LNCAP (cell line): ENCODE measurements around the gene CCDC188.

Experiments
- CTCF ChIP-seq: fragments of 450-650 bp; IDR thresholded peaks from 2 replicates; pipeline ENCODE4 v1.5.1; 2017; ENCODE audit warnings: mild to moderate bottlenecking

The CCDC188 gene

DNA sequence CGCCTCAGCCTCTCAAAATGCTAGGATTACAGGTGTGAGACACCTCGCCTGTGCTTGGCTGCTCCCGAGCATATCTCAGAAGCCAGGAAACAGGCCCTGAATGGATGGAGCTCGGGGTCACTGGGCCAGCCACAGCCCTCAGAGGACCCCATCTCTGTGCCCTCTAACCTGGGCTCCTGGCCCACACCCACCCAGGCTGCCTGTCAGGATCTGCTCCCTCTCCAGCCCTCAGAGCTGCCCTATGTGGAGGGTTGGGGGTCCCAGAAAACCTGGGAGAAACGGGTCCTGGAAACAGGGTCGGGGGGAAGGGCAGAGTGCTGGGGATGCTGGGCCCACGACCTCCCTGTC lies 5.2 kb upstream of the CCDC188 start:
- no peak for TF ChIP-seq CTCF

DNA sequence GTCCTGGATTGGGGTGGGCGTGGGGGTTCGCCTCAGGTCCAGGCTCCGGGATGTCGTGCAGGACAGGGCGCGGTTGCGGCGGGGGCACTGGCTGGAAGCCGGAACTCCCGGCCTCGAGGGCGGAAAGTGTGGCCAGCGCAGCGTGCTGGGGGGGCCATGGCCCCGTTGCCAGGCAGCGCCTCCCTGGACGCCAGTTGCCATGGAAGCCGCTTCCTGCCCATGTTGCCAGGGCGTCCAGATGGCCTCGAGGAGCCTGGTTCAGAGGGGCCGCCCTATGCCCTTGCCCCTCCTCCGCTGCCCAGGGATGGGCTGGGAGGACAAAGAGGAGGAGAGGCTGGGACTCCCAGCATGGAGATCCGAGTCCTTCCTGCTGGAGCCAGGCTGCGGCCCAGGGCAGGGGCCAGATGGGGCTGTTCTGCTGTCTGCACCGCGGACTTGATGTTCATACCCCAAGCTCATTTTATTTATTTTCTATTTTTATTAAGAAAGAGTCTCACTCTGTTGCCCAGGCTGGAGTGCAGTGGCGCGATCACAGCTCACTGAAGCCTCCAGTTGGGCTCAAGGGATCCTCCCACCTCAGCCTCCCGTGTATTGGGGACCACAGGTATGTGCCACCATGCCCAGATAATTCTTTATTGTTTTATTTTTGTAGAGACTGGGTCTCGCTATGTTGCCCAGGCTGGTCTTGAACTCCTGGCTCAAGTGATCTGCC lies 4.6 kb upstream of the CCDC188 start:
- TF ChIP-seq CTCF: no peak

DNA sequence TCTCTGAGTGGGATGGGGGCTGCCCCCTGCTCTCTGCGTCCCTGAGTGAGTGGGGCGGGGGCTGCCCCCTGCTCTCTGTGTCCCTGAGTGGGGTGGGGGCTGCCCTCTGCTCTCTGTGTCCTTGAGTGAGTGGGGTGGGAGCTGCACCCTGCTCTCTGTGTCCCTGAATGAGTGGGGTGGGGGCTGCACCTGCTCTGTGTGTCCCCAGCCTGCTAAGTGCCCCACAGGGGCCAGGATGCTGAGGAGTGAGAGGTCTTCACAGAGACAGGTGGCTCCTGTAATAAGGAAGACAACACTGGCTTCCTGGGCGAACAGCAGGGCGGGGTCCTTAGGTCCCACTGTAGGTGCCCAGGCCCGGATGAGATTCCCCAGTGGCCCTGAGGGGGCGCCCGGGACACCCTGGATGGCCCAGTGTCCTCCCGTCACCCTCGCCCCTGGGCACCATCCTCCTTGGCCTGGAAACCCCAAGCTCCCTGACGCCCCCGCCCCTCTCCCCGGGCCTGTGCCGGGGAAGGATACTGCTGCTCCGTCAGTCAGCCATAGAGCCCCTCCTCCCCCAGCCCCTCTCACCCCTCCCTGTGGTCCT lies 3.8 kb upstream of the CCDC188 start:
- TF ChIP-seq CTCF: no peak

DNA sequence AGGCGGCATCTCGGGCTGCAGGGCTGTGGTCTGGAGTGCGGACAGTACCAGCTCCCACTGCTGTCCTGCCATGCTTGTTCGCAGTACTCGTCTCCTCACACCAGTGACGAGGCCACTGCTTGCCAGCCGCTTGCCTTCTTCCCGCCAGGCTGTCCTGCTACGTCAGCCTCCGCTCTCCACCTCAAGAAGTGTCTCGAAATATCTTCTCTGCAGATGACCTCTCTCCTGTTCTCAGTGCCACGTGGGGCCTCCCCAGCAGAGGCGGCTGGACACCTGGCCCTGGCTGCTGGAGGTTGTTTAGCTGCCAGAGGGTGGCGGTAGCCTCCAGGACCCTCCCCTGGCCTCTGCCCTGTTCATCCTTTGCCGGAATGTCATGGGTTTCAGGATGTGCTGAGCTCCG lies 3.1 kb upstream of the CCDC188 start:
- no peak for TF ChIP-seq CTCF

- no peak for TF ChIP-seq CTCF
These were observed 1.6 kb upstream of the CCDC188 start for GRCh38 chr22:20152464-20152890.

DNA sequence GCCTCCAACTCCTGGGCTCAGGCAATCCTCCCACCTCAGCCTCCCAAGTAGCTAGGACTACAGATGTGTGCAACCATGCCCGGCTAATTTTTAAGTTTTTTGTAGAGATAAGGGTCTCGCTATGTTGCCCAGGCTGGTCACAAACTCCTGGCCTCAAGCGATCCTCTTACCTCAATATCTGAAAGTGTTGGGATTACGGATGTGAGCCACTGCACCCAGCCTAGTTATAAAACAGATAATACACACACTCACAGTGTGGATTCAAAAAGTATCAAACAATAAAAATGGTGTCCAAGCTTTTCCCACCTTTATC lies 377 bp upstream of the CCDC188 start:
- TF ChIP-seq CTCF: no peak

DNA sequence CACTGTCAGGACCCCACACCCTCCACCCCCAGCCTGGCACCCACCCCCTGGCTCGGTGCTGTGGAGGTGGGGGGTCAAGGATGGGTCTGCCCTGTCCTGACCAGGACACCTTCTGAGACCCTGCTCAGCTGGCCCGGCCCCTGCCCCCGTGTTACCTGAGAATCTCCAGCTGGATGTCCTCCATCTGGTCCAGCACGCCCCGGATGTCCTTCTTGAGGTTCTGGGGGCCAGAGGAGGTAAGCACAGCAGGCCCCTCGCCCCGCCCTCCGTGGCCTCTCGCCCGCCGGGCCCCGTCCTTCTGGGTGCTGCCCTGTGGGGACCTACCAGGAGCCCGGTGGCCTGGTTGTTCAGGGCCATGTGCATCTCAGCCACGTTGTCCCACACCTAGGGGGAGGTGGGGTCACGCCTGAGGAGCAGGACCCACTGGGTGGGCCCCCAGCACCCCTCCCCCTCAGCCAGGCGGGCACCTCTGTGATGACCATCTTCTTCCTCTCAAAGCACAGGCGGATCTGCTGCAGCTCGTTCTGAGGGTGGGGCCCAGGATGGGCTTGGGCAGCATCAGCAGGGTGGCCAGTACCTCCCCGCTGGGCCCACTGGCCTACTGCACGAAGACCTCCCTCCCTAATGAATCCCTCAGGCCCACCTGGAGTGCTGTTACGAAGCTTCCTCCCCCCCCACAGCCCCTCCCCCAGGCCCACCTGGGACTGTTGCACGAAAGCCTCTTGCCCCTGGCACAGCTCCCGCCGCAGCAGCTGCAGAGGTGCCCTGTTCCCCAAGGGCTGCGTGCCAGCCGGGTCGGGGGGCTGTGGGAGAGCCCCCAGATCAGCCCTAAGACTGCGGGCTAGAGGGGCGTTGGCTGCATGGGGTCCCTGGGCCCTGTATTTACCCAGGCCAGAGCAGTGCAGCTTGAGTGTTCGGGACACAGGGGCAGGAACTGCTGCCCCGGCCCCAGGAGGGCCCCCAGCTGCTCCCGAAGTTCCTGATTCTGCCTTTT lies 1.3 kb downstream of the CCDC188 start:
- TF ChIP-seq CTCF: no peak
